Neural cell (in vitro differentiated cells): ENCODE data around the gene TPP1. TPM values are rescaled to one million over a fixed set of nuclear protein-coding genes. Genes with fewer than 3 reads are reported as not detected.

ENCODE experiments used
- H2AFZ ChIP-seq: fragments of 200-600, 300-800 bp; sonication (generic), shearing (Covaris generic); 2 replicates; pipeline ENCODE4 v1.6.0; 2014; ENCODE audit warnings: low read depth, mild to moderate bottlenecking, antibody characterized with exemption, low read length, moderate library complexity
- H3F3A ChIP-seq: fragments of 200-600 bp; shearing (Covaris generic); 2 replicates; pipeline ENCODE4 v1.6.1; 2016; ENCODE audit warnings: mild to moderate bottlenecking, moderate library complexity, mixed read lengths, antibody characterized with exemption, low read length; ENCODE audit not compliant: insufficient read depth, poor library complexity, severe bottlenecking
- H3K27ac ChIP-seq: fragments of 200-600, 300-800 bp; sonication (generic), shearing (Covaris generic); 2 replicates; pipeline ENCODE4 v1.5.1; 2014; ENCODE audit warnings: mild to moderate bottlenecking, low read length, moderate library complexity
- H3K27me3 ChIP-seq: fragments of 300-800, 200-600 bp; sonication (generic), shearing (Covaris generic); 2 replicates; pipeline ENCODE4 v1.6.0; 2014; ENCODE audit warnings: mild to moderate bottlenecking, low read depth, low read length, moderate library complexity; ENCODE audit not compliant: insufficient read depth
- H3K36me3 ChIP-seq: fragments of 300-800, 200-600 bp; sonication (generic), shearing (Covaris generic); 2 replicates; pipeline ENCODE4 v1.5.1; 2014; ENCODE audit warnings: mild to moderate bottlenecking, antibody characterized with exemption, low read length, moderate library complexity; ENCODE audit not compliant: insufficient read depth
- H3K4me2 ChIP-seq: fragments of 300-800, 200-600 bp; sonication (generic), shearing (Covaris generic); 2 replicates; pipeline ENCODE4 v1.6.0; 2014; ENCODE audit warnings: mild to moderate bottlenecking, low read length
- H3K4me3 ChIP-seq: fragments of 300-800, 200-600 bp; sonication (generic), shearing (Covaris generic); 2 replicates; pipeline ENCODE4 v1.5.1; 2014; ENCODE audit warnings: mild to moderate bottlenecking, low read length, moderate library complexity
- H3K79me2 ChIP-seq: fragments of 200-600 bp; shearing (Covaris generic); replicated peaks from 2 replicates; pipeline ENCODE4 v1.6.0; 2014; ENCODE audit warnings: mild to moderate bottlenecking, low read length, moderate library complexity; ENCODE audit not compliant: insufficient read depth
- H3K9ac ChIP-seq: fragments of 300-800, 200-600 bp; sonication (generic), shearing (Covaris generic); 2 replicates; pipeline ENCODE4 v1.6.1; 2016; ENCODE audit warnings: mild to moderate bottlenecking, low read length, mixed read lengths
- H3K9me2 ChIP-seq: fragments of 200-600 bp; shearing (Covaris generic); 2 replicates; pipeline ENCODE4 v1.6.1; 2016; ENCODE audit warnings: mild to moderate bottlenecking, low read length, mixed read lengths; ENCODE audit not compliant: insufficient read depth
- H3K9me3 ChIP-seq: fragments of 200-600, 300-800 bp; sonication (generic), shearing (Covaris generic); 2 replicates; pipeline ENCODE4 v1.6.1; 2016; ENCODE audit warnings: mild to moderate bottlenecking, mixed run types, low read length, moderate library complexity, mixed read lengths
- H4K20me1 ChIP-seq: fragments of 200-600 bp; shearing (Covaris generic); 2 replicates; pipeline ENCODE4 v1.6.1; 2016; ENCODE audit warnings: mild to moderate bottlenecking, mixed run types; ENCODE audit not compliant: insufficient read depth
- CTCF ChIP-seq: fragments of 450-650 bp; IDR thresholded peaks from 2 replicates; pipeline ENCODE4 v1.5.1; 2014; ENCODE audit warnings: antibody characterized with exemption, mild to moderate bottlenecking, moderate library complexity; ENCODE audit not compliant: poor library complexity, severe bottlenecking
- EP300 ChIP-seq: fragments of 450-650 bp; conservative IDR thresholded peaks from 2 replicates; pipeline ENCODE4 v1.6.1; 2014; ENCODE audit warnings: antibody characterized with exemption, mild to moderate bottlenecking, moderate library complexity; ENCODE audit not compliant: poor library complexity, severe bottlenecking
- EZH2 ChIP-seq: fragments of 200-600, 300-800 bp; shearing (Covaris generic), sonication (generic); IDR thresholded peaks from 2 replicates; pipeline ENCODE4 v1.6.1; 2014; ENCODE audit warnings: antibody characterized with exemption, low read length, borderline replicate concordance, mild to moderate bottlenecking; ENCODE audit not compliant: insufficient read depth, poor library complexity, severe bottlenecking
- MXI1 ChIP-seq: fragments of 450-650 bp; conservative IDR thresholded peaks from 2 replicates; pipeline ENCODE4 v1.6.1; 2014; ENCODE audit warnings: antibody characterized with exemption, mild to moderate bottlenecking; ENCODE audit not compliant: poor library complexity, severe bottlenecking
- POLR2AphosphoS5 ChIP-seq: IDR thresholded peaks from 2 replicates; pipeline ENCODE4 v1.6.1; 2012
- RAD21 ChIP-seq: fragments of 450-650 bp; conservative IDR thresholded peaks from 2 replicates; pipeline ENCODE4 v1.6.1; 2014; ENCODE audit warnings: antibody characterized with exemption, mild to moderate bottlenecking, moderate library complexity
- REST ChIP-seq: IDR thresholded peaks from 2 replicates; pipeline ENCODE4 v1.6.1; 2012; ENCODE audit warnings: borderline replicate concordance
- SMC3 ChIP-seq: fragments of 450-650 bp; conservative IDR thresholded peaks from 2 replicates; pipeline ENCODE4 v1.6.1; 2014; ENCODE audit warnings: antibody characterized with exemption, mild to moderate bottlenecking, moderate library complexity; ENCODE audit not compliant: poor library complexity
- TAF1 ChIP-seq: IDR thresholded peaks from 2 replicates; pipeline ENCODE4 v1.6.1; 2012; ENCODE audit warnings: low read depth
- polyA plus RNA-seq: library from polyadenylated mRNA; depleted of rRNA; stranded (reverse); fragments of >200 nt; gene quantifications from 2 replicates; pipeline ENCODE4 v1.2.3, GENCODE V29; 2014

Gene TPP1
- polyA plus RNA-seq, 1 donor from 2014 or later, result 3.8 TPM

GRCh38 chr11:6571434-6572008 lies 47.7 kb downstream of the TPP1 start:
- H3F3A ChIP-seq, result no peaks in the 10 kb centered on the region
- no peak for TF ChIP-seq RAD21
- no peak for TF ChIP-seq POLR2AphosphoS5
- TF ChIP-seq MXI1, result no peak
- no peak for TF ChIP-seq EP300
- TF ChIP-seq TAF1, result no peak
- no peak for TF ChIP-seq EZH2
- no peak for TF ChIP-seq CTCF
- no peaks in the 10 kb centered on the region for H3K36me3 ChIP-seq
- no peak overlapping the region for H3K4me2 ChIP-seq
- no peak overlapping the region for H3K9ac ChIP-seq
- H3K9me3 ChIP-seq, result no peaks in the 10 kb centered on the region
- no peaks in the 10 kb centered on the region for H3K27me3 ChIP-seq
- no peaks in the 10 kb centered on the region for H4K20me1 ChIP-seq
- H3K27ac ChIP-seq, result no peak overlapping the region
- H2AFZ ChIP-seq, result no peak overlapping the region
- no peak overlapping the region for H3K4me3 ChIP-seq
- H3K79me2 ChIP-seq, result no peaks in the 10 kb centered on the region
- H3K9me2 ChIP-seq, result no peaks in the 10 kb centered on the region

- Histone ChIP-seq H3K4me3 (no peak overlapping the region), H3K79me2 (no peaks in the 10 kb centered on the region), H3K36me3 (no peaks in the 10 kb centered on the region), H4K20me1 (no peaks in the 10 kb centered on the region), H3K27me3 (no peaks in the 10 kb centered on the region), H3K9ac (no peak overlapping the region), H3K9me2 (no peaks in the 10 kb centered on the region), H2AFZ (no peak overlapping the region), H3K9me3 (no peaks in the 10 kb centered on the region), H3K27ac (no peak overlapping the region), H3K4me2 (no peak overlapping the region), H3F3A (no peaks in the 10 kb centered on the region)
- TF ChIP-seq MXI1 (no peak), POLR2AphosphoS5 (no peak), REST (no peak), TAF1 (no peak), SMC3 (no peak), RAD21 (no peak), EZH2 (no peak), CTCF (no peak), EP300 (no peak)
Measured at GRCh38 chr11:6570691-6571427, 48.4 kb downstream of the TPP1 start.
